ENCODE data around the gene SLC41A1. TPM values are rescaled to one million over a fixed set of nuclear protein-coding genes. Genes with fewer than 3 reads are reported as not detected.

SLC41A1 gene
- total RNA-seq, 1 donor, result 29.3 TPM

DNA sequence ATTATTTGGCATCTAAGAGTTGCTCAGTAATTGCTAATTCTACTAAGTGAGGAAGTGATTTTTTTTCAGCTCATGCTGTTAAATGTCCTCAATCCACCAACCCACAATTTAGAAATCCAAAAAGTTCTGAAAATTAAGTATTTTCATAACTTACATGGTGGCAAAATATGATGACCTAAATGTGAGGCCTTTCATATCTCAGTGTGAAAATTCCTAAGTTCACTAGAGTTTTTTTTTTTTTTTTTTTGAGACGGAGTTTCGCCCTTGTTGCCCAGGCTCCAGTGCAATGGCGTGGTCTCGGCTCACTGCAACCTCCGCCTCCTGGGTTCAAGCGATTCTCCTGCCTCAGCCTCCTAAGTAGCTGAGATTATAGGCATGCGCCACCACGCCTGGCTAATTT is 68.6 kb downstream of the SLC41A1 start:
- no peak for DNase-seq (ENCODE audit: insufficient read length, low spot score, missing footprints)
- Histone ChIP-seq H3K79me2 (ENCODE audit: insufficient read depth, low read length) (peaks cover 97% of the 10 kb centered on the region), H3K4me2 (ENCODE audit: insufficient read depth, low read length) (no peak overlapping the region), H3K4me3 (ENCODE audit: insufficient read depth, low read length) (no peak overlapping the region), H4K20me1 (ENCODE audit: insufficient read depth, low read length) (peaks cover 78% of the 10 kb centered on the region), H3K27ac (ENCODE audit: low read depth, low read length) (no peak overlapping the region), H3K9me3 (ENCODE audit: low read depth, low read length) (no peaks in the 10 kb centered on the region), H2AFZ (ENCODE audit: low read length) (no peak overlapping the region), H3K27me3 (ENCODE audit: insufficient read depth, low read length) (no peaks in the 10 kb centered on the region), H3K4me1 (ENCODE audit: insufficient read depth, low read length) (peaks cover 27% of the 10 kb centered on the region), H3K36me3 (ENCODE audit: insufficient read depth, low read length) (peaks cover 3% of the 10 kb centered on the region)
- TF ChIP-seq CTCF (IDR thresholded peaks at IDR 0.05; ENCODE audit: extremely low read depth, low read depth, low read length), result no peak

- TF ChIP-seq CTCF (IDR thresholded peaks at IDR 0.05; ENCODE audit: extremely low read depth, low read depth, low read length), result no peak
- H4K20me1 ChIP-seq (ENCODE audit: insufficient read depth, low read length), result peaks cover 82% of the 10 kb centered on the region
Measured at GRCh38 chr1:205743977-205744376, 69.0 kb downstream of the SLC41A1 start.

DNA sequence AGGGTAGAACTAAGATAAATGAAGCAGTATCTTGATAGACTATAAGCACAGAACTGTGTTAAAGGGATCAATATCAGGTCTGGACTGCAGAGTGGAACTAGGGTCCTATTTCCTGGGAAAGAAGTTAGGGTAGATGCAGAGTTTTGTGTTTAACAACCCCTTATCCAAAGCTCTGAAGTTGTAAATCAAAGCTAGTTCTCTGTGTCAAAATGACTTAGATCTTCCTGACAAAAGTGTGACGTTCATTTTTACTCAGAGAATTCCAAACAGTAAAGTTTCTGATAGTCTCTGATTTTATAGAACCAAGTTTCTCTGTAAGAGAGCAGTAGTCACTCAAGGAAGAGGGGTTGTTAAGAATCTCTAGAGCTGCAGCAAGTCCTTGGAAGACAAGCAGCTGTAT is 71.3 kb downstream of the SLC41A1 start:
- Histone ChIP-seq H2AFZ (ENCODE audit: low read length) (no peak overlapping the region), H3K36me3 (ENCODE audit: insufficient read depth, low read length) (peaks cover 17% of the 10 kb centered on the region), H3K4me3 (ENCODE audit: insufficient read depth, low read length) (no peak overlapping the region), H3K27ac (ENCODE audit: low read depth, low read length) (no peak overlapping the region), H3K79me2 (ENCODE audit: insufficient read depth, low read length) (peaks cover 97% of the 10 kb centered on the region), H3K4me1 (ENCODE audit: insufficient read depth, low read length) (peaks cover 11% of the 10 kb centered on the region), H4K20me1 (ENCODE audit: insufficient read depth, low read length) (peaks cover 73% of the 10 kb centered on the region), H3K9me3 (ENCODE audit: low read depth, low read length) (no peaks in the 10 kb centered on the region), H3K27me3 (ENCODE audit: insufficient read depth, low read length) (no peaks in the 10 kb centered on the region), H3K4me2 (ENCODE audit: insufficient read depth, low read length) (no peak overlapping the region)
- no peak for DNase-seq (ENCODE audit: insufficient read length, low spot score, missing footprints)
- TF ChIP-seq CTCF (IDR thresholded peaks at IDR 0.05; ENCODE audit: extremely low read depth, low read depth, low read length), result no peak

More at GRCh38 chr1:205743977-205744376, 69.0 kb downstream of the SLC41A1 start:
- no peaks in the 10 kb centered on the region for H3K9me3 ChIP-seq (ENCODE audit: low read depth, low read length)
- H3K4me1 ChIP-seq (ENCODE audit: insufficient read depth, low read length), result peaks cover 28% of the 10 kb centered on the region
- no peak overlapping the region for H3K4me3 ChIP-seq (ENCODE audit: insufficient read depth, low read length)
- H2AFZ ChIP-seq (ENCODE audit: low read length), result no peak overlapping the region
- peaks cover 5% of the 10 kb centered on the region for H3K36me3 ChIP-seq (ENCODE audit: insufficient read depth, low read length)
- no peak overlapping the region for H3K4me2 ChIP-seq (ENCODE audit: insufficient read depth, low read length)
- H3K27ac ChIP-seq (ENCODE audit: low read depth, low read length), result no peak overlapping the region
- peaks cover 97% of the 10 kb centered on the region for H3K79me2 ChIP-seq (ENCODE audit: insufficient read depth, low read length)
- no peaks in the 10 kb centered on the region for H3K27me3 ChIP-seq (ENCODE audit: insufficient read depth, low read length)
- no peak for DNase-seq (ENCODE audit: insufficient read length, low spot score, missing footprints)

DNA sequence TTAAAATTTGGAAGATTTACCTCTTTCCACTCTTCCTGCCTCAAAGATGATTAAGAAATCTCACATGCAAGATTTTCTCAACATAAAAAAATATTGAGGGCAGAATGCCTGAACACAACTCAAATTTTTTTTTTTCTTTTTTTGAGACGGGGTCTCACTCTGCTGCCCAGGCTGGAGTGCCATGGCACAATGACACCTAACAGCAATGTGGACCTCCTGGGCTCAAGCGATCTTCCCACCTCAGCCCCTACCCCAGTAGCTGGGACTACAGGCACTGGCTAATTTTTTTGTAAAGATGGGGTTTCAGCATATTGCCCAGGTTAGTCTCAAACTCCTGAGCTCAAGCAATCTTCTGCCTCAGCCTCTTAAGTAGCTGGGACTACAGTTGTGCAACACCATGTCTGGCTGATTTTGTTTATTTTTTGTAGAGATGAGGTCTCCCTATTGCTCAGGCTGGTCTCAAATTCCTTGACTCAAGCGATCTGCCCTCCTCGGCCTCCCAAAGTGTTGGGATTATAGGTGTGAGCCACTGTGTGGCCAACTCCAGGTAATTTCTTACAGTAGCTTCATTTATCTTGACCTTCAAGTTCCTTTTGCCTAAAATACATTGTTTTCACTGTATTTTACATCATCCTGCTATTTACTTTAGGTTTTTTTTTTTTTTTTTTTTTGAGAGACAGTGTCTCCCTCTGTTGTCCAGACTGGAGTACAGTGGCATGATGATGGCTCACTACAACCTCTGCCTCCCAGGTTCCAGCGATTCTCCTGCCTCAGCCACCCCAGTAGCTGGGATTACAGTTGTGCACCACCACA is 73.4 kb downstream of the SLC41A1 start:
- H4K20me1 ChIP-seq (ENCODE audit: insufficient read depth, low read length), result peaks cover 65% of the 10 kb centered on the region
- H3K27me3 ChIP-seq (ENCODE audit: insufficient read depth, low read length), result no peaks in the 10 kb centered on the region
- no peaks in the 10 kb centered on the region for H3K9me3 ChIP-seq (ENCODE audit: low read depth, low read length)
- H3K4me2 ChIP-seq (ENCODE audit: insufficient read depth, low read length), result no peak overlapping the region
- H3K27ac ChIP-seq (ENCODE audit: low read depth, low read length), result peak overlapping the region; percentile 4
- no peak for DNase-seq (ENCODE audit: insufficient read length, low spot score, missing footprints)
- H3K36me3 ChIP-seq (ENCODE audit: insufficient read depth, low read length), result peaks cover 22% of the 10 kb centered on the region
- TF ChIP-seq CTCF (IDR thresholded peaks at IDR 0.05; ENCODE audit: extremely low read depth, low read depth, low read length), result peak; percentile 43
- no peak overlapping the region for H2AFZ ChIP-seq (ENCODE audit: low read length)
- no peak overlapping the region for H3K4me3 ChIP-seq (ENCODE audit: insufficient read depth, low read length)
- peaks cover 97% of the 10 kb centered on the region for H3K79me2 ChIP-seq (ENCODE audit: insufficient read depth, low read length)
- peaks cover 8% of the 10 kb centered on the region for H3K4me1 ChIP-seq (ENCODE audit: insufficient read depth, low read length)
